ENCODE results near the gene E4F1.

DNA sequence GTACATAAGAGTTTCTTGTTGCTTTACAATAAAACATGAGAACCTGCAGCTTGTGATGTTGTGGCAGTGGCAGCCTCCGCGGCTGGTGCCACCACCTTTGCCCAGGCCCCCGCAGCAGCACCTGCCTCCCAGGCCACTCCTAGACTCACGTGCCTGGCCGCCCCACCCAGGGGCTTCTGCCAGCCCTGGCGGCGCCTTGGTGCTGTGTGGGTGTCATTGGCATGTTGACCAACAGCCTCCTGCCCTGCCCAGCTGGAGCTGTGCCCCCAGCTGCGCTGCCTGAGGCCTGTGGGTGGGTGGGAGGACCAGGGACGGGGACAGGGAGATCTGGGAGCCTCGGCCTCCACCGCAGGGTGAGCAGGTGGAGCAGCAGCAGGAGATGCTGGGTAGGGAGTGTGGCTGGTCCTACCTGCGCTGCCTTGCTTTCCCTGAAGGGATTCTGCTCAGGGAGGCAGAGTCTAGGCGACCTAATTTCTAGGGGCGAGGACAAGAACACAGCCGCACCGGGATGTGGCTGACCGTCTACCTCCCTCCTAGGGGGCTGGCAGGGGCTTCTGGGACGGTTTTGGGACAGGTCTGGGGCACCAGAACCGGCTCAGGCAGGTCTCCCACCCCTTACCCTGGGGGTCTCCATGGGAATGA is 12.4 kb downstream of the E4F1 start:
- TF ChIP-seq, protein P1, sequence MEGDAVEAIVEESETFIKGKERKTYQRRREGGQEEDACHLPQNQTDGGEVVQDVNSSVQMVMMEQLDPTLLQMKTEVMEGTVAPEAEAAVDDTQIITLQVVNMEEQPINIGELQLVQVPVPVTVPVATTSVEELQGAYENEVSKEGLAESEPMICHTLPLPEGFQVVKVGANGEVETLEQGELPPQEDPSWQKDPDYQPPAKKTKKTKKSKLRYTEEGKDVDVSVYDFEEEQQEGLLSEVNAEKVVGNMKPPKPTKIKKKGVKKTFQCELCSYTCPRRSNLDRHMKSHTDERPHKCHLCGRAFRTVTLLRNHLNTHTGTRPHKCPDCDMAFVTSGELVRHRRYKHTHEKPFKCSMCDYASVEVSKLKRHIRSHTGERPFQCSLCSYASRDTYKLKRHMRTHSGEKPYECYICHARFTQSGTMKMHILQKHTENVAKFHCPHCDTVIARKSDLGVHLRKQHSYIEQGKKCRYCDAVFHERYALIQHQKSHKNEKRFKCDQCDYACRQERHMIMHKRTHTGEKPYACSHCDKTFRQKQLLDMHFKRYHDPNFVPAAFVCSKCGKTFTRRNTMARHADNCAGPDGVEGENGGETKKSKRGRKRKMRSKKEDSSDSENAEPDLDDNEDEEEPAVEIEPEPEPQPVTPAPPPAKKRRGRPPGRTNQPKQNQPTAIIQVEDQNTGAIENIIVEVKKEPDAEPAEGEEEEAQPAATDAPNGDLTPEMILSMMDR (IDR thresholded peaks at IDR 0.05; ENCODE audit: borderline replicate concordance, extremely low read depth, low read length, poor library complexity, severe bottlenecking) = no peak
- TF ChIP-seq EZH2 (IDR thresholded peaks at IDR 0.05; ENCODE audit: borderline replicate concordance, low read depth, low read length, severe bottlenecking) = no peak
